ENCODE measurements around the gene HENMT1. TPM values are rescaled to one million over a fixed set of nuclear protein-coding genes. Genes with fewer than 3 reads are reported as not detected.

The HENMT1 gene
- total RNA-seq, 2 donors from 2014 or later, result 0.41 to 0.55 TPM

DNA sequence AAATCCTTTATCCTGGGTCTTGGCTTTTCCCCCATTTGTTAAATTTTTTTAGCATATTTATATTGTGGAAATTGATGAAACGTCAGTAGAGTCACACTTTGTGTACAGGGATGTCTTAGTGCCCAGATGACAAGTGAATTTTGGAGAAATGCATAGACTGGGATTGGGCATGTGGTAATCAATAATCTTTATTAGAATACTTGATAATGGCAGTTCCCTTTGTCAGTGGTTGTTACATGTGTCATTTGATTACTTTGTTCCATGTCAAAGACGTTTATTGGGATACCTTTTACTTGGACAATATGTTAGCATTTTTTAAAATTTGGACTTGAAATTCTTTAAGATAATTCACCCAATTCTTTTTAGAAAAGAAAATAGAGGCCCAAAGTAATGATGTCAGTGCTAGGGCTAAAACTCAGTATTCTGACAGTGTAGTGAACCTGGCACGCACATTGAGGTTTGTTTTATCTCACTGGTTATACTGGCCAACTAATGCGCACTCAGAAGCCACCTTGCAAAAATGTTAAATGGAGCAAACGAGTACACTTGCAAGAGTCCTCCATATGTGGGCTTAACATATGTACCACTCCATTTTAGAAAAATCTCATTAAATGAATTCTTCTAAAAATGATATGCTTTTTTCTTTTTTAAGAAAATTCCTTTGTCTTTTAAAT, 40.4 kb upstream of the HENMT1 start:
- Histone ChIP-seq H3K4me1 (peaks cover 0 to 7% of the 10 kb centered on the region in 2 donors), H3K9me3 (no peaks in the 10 kb centered on the region), H3K36me3 (peaks cover 52% of the 10 kb centered on the region), H3K27me3 (no peaks in the 10 kb centered on the region), H3K27ac (no peak overlapping the region), H3K4me3 (no peak overlapping the region)
- TF ChIP-seq, protein P1, sequence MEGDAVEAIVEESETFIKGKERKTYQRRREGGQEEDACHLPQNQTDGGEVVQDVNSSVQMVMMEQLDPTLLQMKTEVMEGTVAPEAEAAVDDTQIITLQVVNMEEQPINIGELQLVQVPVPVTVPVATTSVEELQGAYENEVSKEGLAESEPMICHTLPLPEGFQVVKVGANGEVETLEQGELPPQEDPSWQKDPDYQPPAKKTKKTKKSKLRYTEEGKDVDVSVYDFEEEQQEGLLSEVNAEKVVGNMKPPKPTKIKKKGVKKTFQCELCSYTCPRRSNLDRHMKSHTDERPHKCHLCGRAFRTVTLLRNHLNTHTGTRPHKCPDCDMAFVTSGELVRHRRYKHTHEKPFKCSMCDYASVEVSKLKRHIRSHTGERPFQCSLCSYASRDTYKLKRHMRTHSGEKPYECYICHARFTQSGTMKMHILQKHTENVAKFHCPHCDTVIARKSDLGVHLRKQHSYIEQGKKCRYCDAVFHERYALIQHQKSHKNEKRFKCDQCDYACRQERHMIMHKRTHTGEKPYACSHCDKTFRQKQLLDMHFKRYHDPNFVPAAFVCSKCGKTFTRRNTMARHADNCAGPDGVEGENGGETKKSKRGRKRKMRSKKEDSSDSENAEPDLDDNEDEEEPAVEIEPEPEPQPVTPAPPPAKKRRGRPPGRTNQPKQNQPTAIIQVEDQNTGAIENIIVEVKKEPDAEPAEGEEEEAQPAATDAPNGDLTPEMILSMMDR (IDR thresholded peaks at IDR 0.05), result no peak
- DNase-seq (ENCODE audit: low spot score), result no peak

DNA sequence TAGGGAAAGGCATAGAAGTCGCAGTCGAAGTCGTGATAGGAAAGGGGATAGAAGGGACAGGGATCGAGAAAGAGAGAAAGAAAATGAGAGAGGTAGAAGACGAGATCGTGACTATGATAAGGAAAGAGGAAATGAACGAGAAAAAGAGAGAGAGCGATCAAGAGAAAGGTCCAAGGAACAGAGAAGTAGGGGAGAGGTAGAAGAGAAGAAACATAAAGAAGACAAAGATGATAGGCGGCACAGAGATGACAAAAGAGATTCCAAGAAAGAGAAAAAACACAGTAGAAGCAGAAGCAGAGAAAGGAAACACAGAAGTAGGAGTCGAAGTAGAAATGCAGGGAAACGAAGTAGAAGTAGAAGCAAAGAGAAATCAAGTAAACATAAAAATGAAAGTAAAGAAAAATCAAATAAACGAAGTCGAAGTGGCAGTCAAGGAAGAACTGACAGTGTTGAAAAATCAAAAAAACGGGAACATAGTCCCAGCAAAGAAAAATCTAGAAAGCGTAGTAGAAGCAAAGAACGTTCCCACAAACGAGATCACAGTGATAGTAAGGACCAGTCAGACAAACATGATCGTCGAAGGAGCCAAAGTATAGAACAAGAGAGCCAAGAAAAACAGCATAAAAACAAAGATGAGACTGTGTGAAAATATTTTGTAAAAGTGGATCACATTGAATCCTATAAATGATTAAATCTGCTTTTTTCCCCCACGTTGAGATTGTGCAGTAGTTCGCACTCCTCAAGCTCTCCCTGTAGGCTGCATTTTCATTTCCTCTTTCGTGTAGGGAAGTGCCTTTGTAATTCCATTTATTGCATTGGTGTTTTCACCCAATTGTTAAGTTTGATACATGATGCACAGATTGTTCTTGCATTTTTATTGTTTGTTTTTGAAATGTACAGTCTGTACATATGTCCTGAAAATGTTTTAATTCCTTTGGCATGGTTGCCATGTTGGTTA, 38.8 kb upstream of the HENMT1 start:
- no peak for DNase-seq (ENCODE audit: low spot score)
- TF ChIP-seq, protein P1 (IDR thresholded peaks at IDR 0.05), result no peak
- peaks cover 59% of the 10 kb centered on the region for H3K36me3 ChIP-seq
- peak overlapping the region in 1 of 2 donors; percentile 13 for H3K27ac ChIP-seq
- H3K4me3 ChIP-seq, result no peak overlapping the region
- peaks cover 0 to 14% of the 10 kb centered on the region in 2 donors for H3K4me1 ChIP-seq
- no peaks in the 10 kb centered on the region for H3K9me3 ChIP-seq
- no peaks in the 10 kb centered on the region for H3K27me3 ChIP-seq

DNA sequence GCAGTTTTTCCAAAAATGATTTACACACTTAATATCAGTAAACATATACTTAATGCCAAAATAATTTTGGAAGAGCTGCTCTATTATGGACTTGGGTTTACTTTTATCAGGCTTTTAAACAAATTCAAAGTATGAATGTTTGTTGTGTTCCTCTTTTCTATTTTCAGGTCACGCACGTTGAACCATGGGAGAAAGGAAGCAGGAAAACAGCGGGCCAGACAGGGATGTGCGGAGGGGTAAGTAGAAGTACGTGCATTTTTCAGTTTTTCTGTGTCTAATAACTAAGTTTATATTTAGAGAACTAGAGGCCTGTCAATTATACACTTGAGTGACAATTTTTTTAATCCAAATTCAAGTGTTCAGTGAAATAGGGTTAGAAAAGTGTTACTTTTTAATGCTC, 34.6 kb upstream of the HENMT1 start:
- no peak overlapping the region for H3K4me3 ChIP-seq

DNA sequence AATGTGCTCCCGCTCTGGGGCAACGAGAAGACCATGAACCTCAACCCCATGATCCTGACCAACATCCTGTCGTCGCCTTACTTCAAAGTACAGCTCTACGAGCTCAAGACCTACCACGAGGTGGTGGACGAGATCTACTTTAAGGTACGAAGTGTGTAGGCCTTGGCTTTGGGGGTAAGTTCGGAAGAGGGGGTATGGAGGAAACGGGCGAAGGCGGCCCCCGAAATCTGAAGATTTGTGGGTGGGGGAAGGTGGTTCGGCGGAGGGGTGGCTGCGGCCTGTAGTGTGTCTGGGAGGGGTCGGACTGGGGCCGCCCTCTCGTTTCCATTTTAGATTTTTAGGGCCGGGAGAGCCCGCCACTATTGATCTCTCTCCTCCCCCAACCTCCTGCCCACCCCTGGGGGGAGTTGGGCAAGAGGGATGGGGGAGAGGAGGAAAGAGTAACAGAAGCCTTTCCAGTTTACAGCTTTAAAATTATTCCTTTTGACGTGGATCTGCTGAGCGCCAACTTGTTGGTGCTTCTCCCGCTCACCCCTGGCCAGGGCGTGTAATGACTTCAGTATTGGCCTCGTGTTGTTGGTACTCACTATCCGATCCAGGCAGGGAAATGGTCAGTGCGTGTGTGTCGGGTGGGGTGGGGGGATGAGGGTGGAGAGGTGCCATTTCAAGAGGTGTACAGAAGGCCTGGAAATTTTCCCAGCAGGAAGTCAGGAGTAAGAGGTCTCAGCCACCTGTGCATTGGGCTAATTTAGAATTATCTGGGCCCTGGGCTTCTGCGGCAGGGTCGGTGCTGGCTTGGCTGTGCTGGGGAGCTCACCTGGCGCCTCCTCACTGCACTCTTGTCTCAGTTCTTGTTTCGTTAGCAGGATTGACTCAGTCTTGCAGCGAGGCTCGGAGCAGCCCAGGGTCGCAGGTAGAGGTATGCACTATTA, 32.1 kb upstream of the HENMT1 start:
- Histone ChIP-seq H3K4me3 (peak overlapping the region; percentile 85 to 89), H3K9me3 (no peaks in the 10 kb centered on the region), H3K27ac (peak overlapping the region; percentile 96 to 98), H3K36me3 (peaks cover 24% of the 10 kb centered on the region), H3K4me1 (peaks cover 0 to 31% of the 10 kb centered on the region in 2 donors), H3K27me3 (no peaks in the 10 kb centered on the region)
- DNase-seq (ENCODE audit: low spot score), result peak; percentile 73
- TF ChIP-seq, protein P1 (IDR thresholded peaks at IDR 0.05), result peak in 1 of 2 donors; percentile 34

More for the DNA sequence above, 34.6 kb upstream of the HENMT1 start:
- no peak for DNase-seq (ENCODE audit: low spot score)
- H3K27ac ChIP-seq, result no peak overlapping the region
- H3K4me1 ChIP-seq, result peaks cover 0 to 31% of the 10 kb centered on the region in 2 donors
- H3K9me3 ChIP-seq, result no peaks in the 10 kb centered on the region
- peaks cover 49% of the 10 kb centered on the region for H3K36me3 ChIP-seq
- TF ChIP-seq, protein P1 (IDR thresholded peaks at IDR 0.05), result no peak
- H3K27me3 ChIP-seq, result no peaks in the 10 kb centered on the region

All from right atrium auricular region (tissue), 2 donors.